GM18858 (cell line): Measurements from ENCODE around the gene AKAP13.
"Not testable (repeated sequence)": the region's sequence is repeated elsewhere in the genome, so short reads cannot be mapped to it uniquely, and the experiment has no call there.

Experiments used
- ATAC-seq: cut with Tn5 transposase; IDR thresholded peaks from one replicate; pipeline ENCODE4 v1.9.1; 2021; ENCODE audit not compliant: unreplicated experiment

AKAP13 gene

GRCh38 chr15:85795337-85796305 is 415.2 kb downstream of the AKAP13 start:
- no peak for ATAC-seq

- ATAC-seq = not testable (repeated sequence)
Measured at GRCh38 chr15:85796371-85796770, 416.0 kb downstream of the AKAP13 start.
